Panc1 (cell line): ENCODE data around the gene GMPR. TPM values are rescaled to one million over a fixed set of nuclear protein-coding genes. Genes with fewer than 3 reads are reported as not detected.

Experiments
- ATAC-seq: fragments of 200-7000 bp; cut with Tn5 transposase; 2 replicates; pipeline ENCODE4 v1.9.1; 2020; ENCODE audit warnings: mild to moderate bottlenecking, moderate library complexity
- BruUV-seq: library from RNA; stranded (reverse); fragments of 400-500 nt; replicated peaks from 2 replicates; lab custom pipeline; 2021; lab: Mats Ljungman, UMichigan
- CTCF ChIA-PET: fragments of 300-600 bp; sonication (Branson Sonifier 250); formaldehyde crosslinking; loops from one replicate; lab custom pipeline; 2022; ENCODE audit warnings: antibody characterized with exemption; lab: Charles Lee
- POLR2A ChIA-PET: fragments of 300-600 bp; sonication (Branson Sonifier 250); formaldehyde crosslinking; loops from one replicate; lab custom pipeline; 2022; ENCODE audit warnings: antibody characterized with exemption; lab: Charles Lee
- DNase-seq: peaks from one replicate; pipeline ENCODE4 v3.0.0-alpha.2; 2010; ENCODE audit warnings: low read depth, low spot score
- H3K27ac ChIP-seq: 2 replicates; pipeline ENCODE4 v1.5.1; 2011; ENCODE audit warnings: mild to moderate bottlenecking, low read length, inconsistent platforms
- H3K27me3 ChIP-seq: fragments of 200-500 bp; sonication (Bioruptor generic); 2 replicates; pipeline ENCODE4 v1.6.0; 2014; ENCODE audit warnings: low read length, inconsistent platforms; ENCODE audit not compliant: control insufficient read depth, insufficient read depth
- H3K36me3 ChIP-seq: fragments of 200-500 bp; sonication (Bioruptor generic); 2 replicates; pipeline ENCODE4 v1.5.1; 2014; ENCODE audit warnings: inconsistent platforms, mild to moderate bottlenecking, low read length, moderate library complexity; ENCODE audit not compliant: control insufficient read depth, insufficient read depth
- H3K4me1 ChIP-seq: 2 replicates; pipeline ENCODE4 v1.5.1; 2011; ENCODE audit warnings: inconsistent platforms, mild to moderate bottlenecking, low read length, moderate library complexity; ENCODE audit not compliant: control insufficient read depth, insufficient read depth
- H3K4me3 ChIP-seq, 2 experiments: 2 replicates each; pipeline ENCODE4 v1.5.1; 2011 to 2012; ENCODE audit warnings: low read depth in 2 of 2, low read length in 2 of 2, mild to moderate bottlenecking in 2 of 2, inconsistent platforms in 1 of 2, moderate library complexity in 1 of 2
- H3K9me3 ChIP-seq: fragments of 200-500 bp; sonication (Bioruptor generic); 2 replicates; pipeline ENCODE4 v1.5.1; 2014; ENCODE audit warnings: low read depth, mild to moderate bottlenecking, inconsistent platforms, low read length, moderate library complexity; ENCODE audit not compliant: control insufficient read depth, insufficient read depth
- CTCF ChIP-seq: fragments of 450-650 bp; IDR thresholded peaks from 2 replicates; pipeline ENCODE4 v1.5.1; 2017; ENCODE audit warnings: mild to moderate bottlenecking
- POLR2AphosphoS5 ChIP-seq: IDR thresholded peaks from 2 replicates; pipeline ENCODE4 v1.6.1; 2012; ENCODE audit warnings: mild to moderate bottlenecking, low read depth, low read length, moderate library complexity
- REST ChIP-seq, 2 experiments: IDR thresholded peaks; 2 replicates each; pipeline ENCODE4 v1.6.1; 2011 to 2012; ENCODE audit warnings: low read depth in 2 of 2, control low read depth in 1 of 2, low read length in 1 of 2, mild to moderate bottlenecking in 1 of 2, moderate library complexity in 1 of 2; ENCODE audit not compliant: insufficient read depth in 1 of 2
- SIN3A ChIP-seq: IDR thresholded peaks from 2 replicates; pipeline ENCODE4 v1.6.1; 2012; ENCODE audit warnings: low read depth, mild to moderate bottlenecking, low read length, moderate library complexity, borderline replicate concordance; ENCODE audit not compliant: insufficient read depth
- TCF7L2 ChIP-seq: IDR thresholded peaks from 2 replicates; pipeline ENCODE4 v1.6.1; 2011; ENCODE audit warnings: mild to moderate bottlenecking, low read depth, low read length, inconsistent platforms
- in situ Hi-C: cut with HindIII; loops from 2 replicates; pipeline ENCODE4 v1.10.0; 2016; ENCODE audit warnings: low sequenced_read_pairs, low pct_unique_long_range_greater_than_20kb
- intact Hi-C: fragments of 100-400 bp; cut with micrococcal nuclease; formaldehyde crosslinking; loops from one replicate; pipeline ENCODE4 v1.10.0; 2022; ENCODE audit not compliant: unreplicated experiment
- total RNA-seq: library from RNA; stranded (reverse); gene quantifications from one replicate; pipeline ENCODE4 v1.2.1, GENCODE V29; 2021; ENCODE audit not compliant: unreplicated experiment

The GMPR gene
- total RNA-seq, 1 experiment from 2014 or later: 3.5 TPM

DNA sequence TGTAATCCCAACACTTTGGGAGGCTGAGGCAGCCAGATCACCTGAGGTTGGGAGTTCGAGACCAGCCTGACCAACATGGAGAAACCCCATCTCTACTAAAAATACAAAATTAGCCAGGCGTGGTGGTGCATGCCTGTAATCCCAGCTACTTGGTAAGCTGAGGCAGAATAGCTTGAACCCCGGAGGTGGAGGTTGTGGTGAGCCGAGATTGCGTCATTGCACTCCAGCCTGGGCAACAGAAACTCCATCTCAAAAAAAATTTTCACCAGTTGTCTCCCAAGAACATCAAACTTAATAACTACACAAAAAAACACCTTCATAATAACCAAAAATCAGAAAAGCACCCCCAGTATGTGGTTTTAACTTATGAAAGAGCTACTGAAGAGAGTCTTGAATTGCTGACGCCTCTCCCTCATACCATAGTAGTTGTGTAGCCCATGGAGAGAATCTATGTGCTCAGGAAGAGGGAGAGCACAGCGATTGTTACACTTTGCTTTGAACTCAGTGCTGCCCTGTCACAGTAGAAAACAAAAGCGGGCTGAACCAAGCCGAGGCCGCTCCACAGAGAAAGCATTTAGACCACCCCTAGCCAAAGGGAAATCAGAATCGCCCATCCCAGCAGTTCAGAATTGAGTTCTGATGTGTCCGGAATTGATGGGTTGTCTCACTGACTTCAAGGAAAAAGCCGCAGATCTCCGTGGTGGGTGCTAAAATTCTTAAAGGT, 42.0 kb upstream of the GMPR start:
- Histone ChIP-seq H3K9me3 (no peaks in the 10 kb centered on the region), H3K4me1 (no peaks in the 10 kb centered on the region; the same call in 1 of the 2 replicates), H3K36me3 (no peaks in the 10 kb centered on the region), H3K27ac (no peak overlapping the region), H3K27me3 (peaks cover 16% of the 10 kb centered on the region), H3K4me3 (peak overlapping the region; percentile 7 to 41; a peak in 2 of 4 replicates)
- POLR2A ChIA-PET: no interaction called here
- no TSS peak for BruUV-seq
- in situ Hi-C loops: no loop called here
- intact Hi-C loops: no loop called here
- no peak for DNase-seq
- ATAC-seq: peak; percentile 47; the same call in 1 of the 2 replicates
- TF ChIP-seq CTCF: no peak
- TF ChIP-seq SIN3A: no peak
- TF ChIP-seq TCF7L2: no peak
- TF ChIP-seq REST (IDR thresholded peaks at IDR 0.05; ENCODE audit: insufficient read depth in 1 of 2, low read depth in 2 of 2, low read length in 1 of 2): no peak
- no peak for TF ChIP-seq POLR2AphosphoS5
- CTCF ChIA-PET: interaction anchor here (0.5 to 1.5 kb wide), 3 partner anchors 11 to 1075 kb away, joined by 3 to 10 read pairs (median 5); no protein-coding TSS in a partner anchor

GRCh38 chr6:16196984-16197546, 41.3 kb upstream of the GMPR start:
- in situ Hi-C loops (no loop called here), intact Hi-C loops (no loop called here)
- BruUV-seq: no TSS peak
- DNase-seq: no peak
- Histone ChIP-seq H3K27me3 (peaks cover 16% of the 10 kb centered on the region), H3K4me1 (no peaks in the 10 kb centered on the region; the same call in 1 of the 2 replicates), H3K27ac (no peak overlapping the region), H3K9me3 (no peaks in the 10 kb centered on the region), H3K4me3 (peak overlapping the region; percentile 7 to 41; a peak in 2 of 4 replicates), H3K36me3 (no peaks in the 10 kb centered on the region)
- no peak for TF ChIP-seq POLR2AphosphoS5
- no peak for TF ChIP-seq REST (IDR thresholded peaks at IDR 0.05; ENCODE audit: insufficient read depth in 1 of 2, low read depth in 2 of 2, low read length in 1 of 2)
- no peak for TF ChIP-seq SIN3A
- TF ChIP-seq CTCF: no peak
- no peak for TF ChIP-seq TCF7L2
- peak; percentile 55; the same call in 1 of the 2 replicates for ATAC-seq
- ChIA-PET POLR2A (no interaction called here), CTCF (interaction anchor here (0.6 to 1.5 kb wide), 2 partner anchors 11 to 1075 kb away, joined by 3 to 5 read pairs; no protein-coding TSS in a partner anchor)
